HG03097 (cell line): ENCODE results near the gene ATG12.
"Not testable (repeated sequence)": the region's sequence is repeated elsewhere in the genome, so short reads cannot be mapped to it uniquely, and the experiment has no call there.

Experiments used
- ATAC-seq: cut with Tn5 transposase; IDR thresholded peaks from one replicate; pipeline ENCODE4 v1.9.1; 2021; ENCODE audit not compliant: unreplicated experiment, low FRiP score

Gene ATG12

GRCh38 chr5:115843444-115844130 is 2.2 kb upstream of the ATG12 start:
- ATAC-seq, result no peak

- ATAC-seq, result no peak
Observed at GRCh38 chr5:115842952-115843351, 1.6 kb upstream of the ATG12 start.

- ATAC-seq, result peak; percentile 42
Observed at GRCh38 chr5:115842089-115842935, 947 bp upstream of the ATG12 start.

- no peak for ATAC-seq
Observed at GRCh38 chr5:115840873-115841272, 492 bp downstream of the ATG12 start.

- no peak for ATAC-seq
Observed at GRCh38 chr5:115838885-115839518, 2.4 kb downstream of the ATG12 start.

GRCh38 chr5:115835481-115835880 is 5.9 kb downstream of the ATG12 start:
- no peak for ATAC-seq

- ATAC-seq, result peak; percentile 67
Observed at GRCh38 chr5:115831163-115831768, 10.1 kb downstream of the ATG12 start.

GRCh38 chr5:115829913-115830312 is 11.5 kb downstream of the ATG12 start:
- ATAC-seq, result no peak

- no peak for ATAC-seq
Observed at GRCh38 chr5:115825948-115826347, 15.4 kb downstream of the ATG12 start.

- not testable (repeated sequence) for ATAC-seq
Observed at GRCh38 chr5:115824983-115825382, 16.4 kb downstream of the ATG12 start.

- ATAC-seq, result no peak
Observed at GRCh38 chr5:115820846-115821245, 20.5 kb downstream of the ATG12 start.

- no peak for ATAC-seq
Observed at GRCh38 chr5:115818821-115819220, 22.5 kb downstream of the ATG12 start.

- ATAC-seq, result no peak
Observed at GRCh38 chr5:115817386-115817785, 24.0 kb downstream of the ATG12 start.

- no peak for ATAC-seq
Observed at GRCh38 chr5:115816226-115817081, 24.9 kb downstream of the ATG12 start, which contains the start of gene CDO1. TSS of gene CDO1 (minus strand) at chr5:115816659. CDS start at chr5:115816397, 262 bp downstream.

- ATAC-seq, result no peak
Observed at GRCh38 chr5:115815693-115816225, 25.6 kb downstream of the ATG12 start.

- no peak for ATAC-seq
Observed at GRCh38 chr5:115815006-115815692, 26.2 kb downstream of the ATG12 start.

GRCh38 chr5:115813719-115814118 is 27.6 kb downstream of the ATG12 start:
- no peak for ATAC-seq

- ATAC-seq, result no peak
Observed at GRCh38 chr5:115812372-115812771, 29.0 kb downstream of the ATG12 start.

GRCh38 chr5:115811406-115811805 is 30.0 kb downstream of the ATG12 start:
- ATAC-seq, result no peak
